ENCODE data around the gene ZNF3. TPM values are rescaled to one million over a fixed set of nuclear protein-coding genes. Genes with fewer than 3 reads are reported as not detected.

Gene ZNF3
- total RNA-seq, 2 experiments from 2014 or later, result 25.3 to 27.4 TPM

DNA sequence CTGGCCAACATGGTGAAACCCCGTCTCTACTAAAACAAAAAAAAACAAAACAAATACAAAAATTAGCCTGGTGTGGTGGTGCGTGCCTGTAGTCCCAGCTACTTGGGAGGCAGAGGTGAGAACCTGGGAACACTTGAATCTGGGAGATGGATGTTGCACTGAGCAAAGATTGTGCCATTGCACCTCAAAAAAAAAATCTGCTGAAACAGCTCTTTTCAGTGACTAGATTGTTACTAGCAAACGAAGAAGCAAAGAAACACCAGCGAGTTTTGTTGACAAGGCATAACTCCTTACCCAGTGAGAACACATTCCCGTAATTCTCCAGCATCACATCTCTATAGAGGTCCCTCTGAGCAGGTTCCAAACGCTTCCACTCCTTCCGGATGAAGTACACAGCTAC, 6.7 kb downstream of the ZNF3 start:
- ChIA-PET CTCF (interaction anchor here (1.0 kb wide), 1 partner anchor 25 kb away, joined by 4 read pairs; the partner anchor contains the start of gene ZSCAN21), POLR2A (no interaction called here)

GRCh38 chr7:100072462-100072861, 9.1 kb downstream of the ZNF3 start:
- POLR2A ChIA-PET, result no interaction called here
- CTCF ChIA-PET, result no interaction called here

DNA sequence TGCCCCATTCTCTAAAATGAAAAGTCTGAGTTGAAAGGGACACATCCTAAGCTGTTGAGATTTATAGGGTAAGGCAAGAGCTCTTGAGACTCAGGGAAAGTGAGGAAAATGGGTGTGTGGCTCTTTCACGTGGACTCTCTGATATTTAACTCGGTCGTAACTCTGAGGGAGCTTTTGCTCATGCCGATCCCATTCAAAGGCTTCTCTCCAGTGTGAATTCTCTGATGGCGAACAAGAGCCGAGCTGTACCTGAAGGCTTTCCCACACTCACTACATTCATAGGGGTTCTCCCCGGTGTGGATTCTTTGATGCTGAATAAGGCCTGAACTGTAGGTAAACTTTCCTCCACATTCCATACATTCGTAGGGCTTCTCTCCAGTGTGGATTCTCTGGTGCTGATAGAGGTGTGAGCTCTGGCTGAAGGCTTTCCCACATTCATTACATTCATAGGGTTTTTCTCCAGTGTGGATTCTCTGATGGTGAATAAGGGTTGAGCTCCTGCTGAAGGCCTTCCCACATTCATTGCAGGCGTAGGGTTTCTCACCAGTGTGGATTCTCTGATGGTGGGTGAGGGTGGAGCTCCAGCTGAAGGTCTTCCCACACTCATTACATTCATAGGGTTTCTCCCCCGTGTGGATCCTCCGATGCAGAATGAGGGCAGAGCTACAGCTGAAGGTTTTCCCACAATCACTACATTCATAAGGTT, 10.4 kb downstream of the ZNF3 start:
- CTCF ChIA-PET, result interaction anchor here (1.0 kb wide), 1 partner anchor 11 kb away, joined by 4 read pairs; no protein-coding TSS in a partner anchor
- POLR2A ChIA-PET, result interaction anchor here (0.5 kb wide), 1 partner anchor 45 kb away, joined by 4 read pairs; no protein-coding TSS in a partner anchor

GRCh38 chr7:100069991-100070390, 11.5 kb downstream of the ZNF3 start:
- ChIA-PET CTCF (interaction anchor here (0.7 kb wide), 1 partner anchor 12 kb away, joined by 3 read pairs; no protein-coding TSS in a partner anchor), POLR2A (interaction anchor here (0.6 kb wide), 1 partner anchor 140 kb away, joined by 3 read pairs; no protein-coding TSS in a partner anchor)

- CTCF ChIA-PET, result no interaction called here
- POLR2A ChIA-PET, result interaction anchor here (0.6 kb wide), 1 partner anchor 20 kb away, joined by 5 read pairs; no protein-coding TSS in a partner anchor
Measured at GRCh38 chr7:100066953-100067352, 14.6 kb downstream of the ZNF3 start.

DNA sequence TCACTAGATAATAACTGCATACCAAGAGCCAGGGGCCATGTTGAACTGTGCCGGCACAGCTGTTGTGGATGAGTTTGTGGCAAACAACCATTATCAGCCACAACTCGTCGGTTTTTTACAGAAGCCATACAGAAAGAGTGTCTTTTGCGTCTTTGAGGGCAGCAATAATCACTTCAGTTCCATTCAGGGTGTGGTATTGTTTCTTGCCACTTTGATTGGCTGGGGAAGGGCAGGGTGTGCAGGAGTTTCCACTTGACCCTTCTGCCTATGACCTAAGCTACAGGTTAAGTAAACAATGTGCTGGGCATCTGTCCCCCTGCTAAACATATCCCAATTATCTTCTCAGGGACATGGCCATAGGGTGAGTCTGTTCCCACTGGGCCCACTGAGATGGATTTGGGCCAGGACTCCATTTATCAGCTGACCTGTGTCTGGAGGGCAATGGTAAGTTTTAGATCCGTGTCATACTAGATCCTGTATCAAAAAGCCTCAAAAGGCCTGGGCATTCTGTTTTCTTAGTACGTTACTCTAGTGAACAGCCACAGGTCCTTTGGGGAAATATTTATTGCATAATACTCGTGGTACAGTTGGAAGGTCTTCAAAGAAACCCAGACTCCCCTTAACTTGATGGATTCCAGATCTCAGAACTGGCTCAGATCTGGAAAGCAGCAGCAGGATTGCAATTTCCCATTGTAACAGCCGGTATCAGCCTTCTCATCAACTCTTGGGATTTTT, 15.9 kb downstream of the ZNF3 start:
- CTCF ChIA-PET, result no interaction called here
- POLR2A ChIA-PET, result no interaction called here

DNA sequence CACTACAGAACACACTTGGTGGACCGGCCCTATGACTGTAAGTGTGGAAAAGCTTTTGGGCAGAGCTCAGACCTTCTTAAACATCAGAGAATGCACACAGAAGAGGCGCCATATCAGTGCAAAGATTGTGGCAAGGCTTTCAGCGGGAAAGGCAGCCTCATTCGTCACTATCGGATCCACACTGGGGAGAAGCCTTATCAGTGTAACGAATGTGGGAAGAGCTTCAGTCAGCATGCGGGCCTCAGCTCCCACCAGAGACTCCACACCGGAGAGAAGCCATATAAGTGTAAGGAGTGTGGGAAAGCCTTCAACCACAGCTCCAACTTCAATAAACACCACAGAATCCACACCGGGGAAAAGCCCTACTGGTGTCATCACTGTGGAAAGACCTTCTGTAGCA, 17.4 kb downstream of the ZNF3 start:
- ChIA-PET CTCF (interaction anchor here (0.5 to 1.4 kb wide), 2 partner anchors 8 to 228 kb away, joined by 3 to 4 read pairs; no protein-coding TSS in a partner anchor), POLR2A (no interaction called here)

DNA sequence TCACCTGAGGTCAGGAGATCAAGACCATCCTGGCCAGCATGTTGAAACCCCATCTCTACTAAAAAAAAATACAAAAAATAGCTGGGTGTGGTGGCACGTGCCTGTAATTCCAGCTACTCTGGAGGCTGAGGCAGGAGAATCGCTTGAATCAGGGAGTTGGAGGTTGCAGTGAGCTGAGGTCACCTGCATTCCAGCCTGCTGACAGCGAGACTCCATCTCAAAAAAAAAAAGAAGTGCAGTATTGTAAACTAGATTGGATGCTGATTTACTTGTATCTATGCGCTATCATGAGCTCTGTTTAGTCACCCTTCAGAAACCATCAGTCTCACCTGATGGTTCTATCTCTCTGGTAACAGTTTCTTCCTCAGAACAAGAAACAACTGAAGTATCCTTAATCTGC, 18.1 kb downstream of the ZNF3 start:
- CTCF ChIA-PET, result no interaction called here
- POLR2A ChIA-PET, result no interaction called here

GRCh38 chr7:100061518-100062193, 19.9 kb downstream of the ZNF3 start:
- ChIA-PET CTCF (interaction anchor here (1.6 kb wide), 1 partner anchor 16 kb away, joined by 3 read pairs; no protein-coding TSS in a partner anchor), POLR2A (no interaction called here)

DNA sequence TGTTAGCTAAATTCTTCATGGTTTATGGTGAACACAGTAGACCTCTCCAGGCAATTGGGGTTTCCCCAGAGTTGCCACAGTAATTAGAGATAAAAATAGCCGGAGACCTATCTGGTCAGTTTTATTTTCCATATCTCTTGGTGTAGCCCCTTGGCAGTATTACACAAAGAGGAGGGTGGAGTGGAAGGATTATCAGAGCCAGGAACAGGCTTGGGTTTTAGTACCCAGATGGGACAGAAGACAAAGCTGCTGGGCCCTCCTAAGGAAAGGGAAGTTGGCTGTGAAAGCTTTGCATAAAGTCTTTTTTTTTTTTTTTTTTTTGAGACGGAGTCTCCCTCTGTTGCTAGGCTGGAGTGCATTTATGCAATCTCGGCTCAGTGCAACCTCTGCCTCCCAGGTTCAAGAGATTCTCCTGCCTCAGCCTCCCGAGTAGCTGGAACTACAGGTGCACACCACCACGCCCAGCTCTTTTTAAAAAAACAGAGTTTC, 22.2 kb downstream of the ZNF3 start:
- ChIA-PET CTCF (interaction anchor here (0.7 kb wide), 1 partner anchor 117 kb away, joined by 3 read pairs; no protein-coding TSS in a partner anchor), POLR2A (no interaction called here)

DNA sequence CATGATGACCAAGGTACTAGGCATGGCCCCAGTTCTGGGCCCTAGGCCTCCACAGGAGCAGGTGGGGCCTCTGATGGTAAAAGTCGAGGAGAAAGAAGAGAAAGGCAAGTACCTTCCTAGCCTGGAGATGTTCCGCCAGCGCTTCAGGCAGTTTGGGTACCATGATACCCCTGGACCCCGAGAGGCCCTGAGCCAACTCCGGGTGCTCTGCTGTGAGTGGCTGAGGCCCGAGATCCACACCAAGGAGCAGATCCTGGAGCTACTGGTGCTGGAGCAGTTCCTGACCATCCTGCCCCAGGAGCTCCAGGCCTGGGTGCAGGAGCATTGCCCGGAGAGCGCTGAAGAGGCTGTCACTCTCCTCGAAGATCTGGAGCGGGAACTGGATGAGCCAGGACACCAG, 24.5 kb downstream of the ZNF3 start:
- CTCF ChIA-PET, result no interaction called here
- POLR2A ChIA-PET, result no interaction called here

DNA sequence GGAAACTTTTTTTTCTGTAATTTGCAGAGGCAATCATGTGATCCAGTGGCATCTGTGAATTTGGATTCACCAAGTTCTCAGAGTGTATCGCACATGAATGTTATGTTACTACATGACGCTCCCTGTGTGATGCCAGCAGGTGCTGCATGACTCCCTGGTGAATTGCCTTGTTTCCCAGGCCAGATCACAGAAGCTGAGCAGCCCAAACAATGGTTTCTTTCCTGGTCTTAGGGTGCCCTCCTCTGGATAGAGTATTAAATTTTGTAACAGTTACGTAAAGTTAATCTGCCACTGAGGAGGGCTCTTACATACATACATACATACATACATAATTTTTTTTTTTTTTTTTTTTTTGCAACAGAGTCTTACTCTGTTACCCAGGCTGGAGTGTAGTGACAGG, 28.3 kb downstream of the ZNF3 start:
- CTCF ChIA-PET, result interaction anchor here (1.2 to 1.6 kb wide), 5 partner anchors 33 to 140 kb away, joined by 3 to 10 read pairs (median 7); no protein-coding TSS in a partner anchor
- POLR2A ChIA-PET, result no interaction called here

GRCh38 chr7:100051611-100052010, 29.9 kb downstream of the ZNF3 start:
- POLR2A ChIA-PET, result interaction anchor here (0.6 to 1.2 kb wide), 2 partner anchors 25 to 41 kb away, joined by 3 read pairs; no protein-coding TSS in a partner anchor

DNA sequence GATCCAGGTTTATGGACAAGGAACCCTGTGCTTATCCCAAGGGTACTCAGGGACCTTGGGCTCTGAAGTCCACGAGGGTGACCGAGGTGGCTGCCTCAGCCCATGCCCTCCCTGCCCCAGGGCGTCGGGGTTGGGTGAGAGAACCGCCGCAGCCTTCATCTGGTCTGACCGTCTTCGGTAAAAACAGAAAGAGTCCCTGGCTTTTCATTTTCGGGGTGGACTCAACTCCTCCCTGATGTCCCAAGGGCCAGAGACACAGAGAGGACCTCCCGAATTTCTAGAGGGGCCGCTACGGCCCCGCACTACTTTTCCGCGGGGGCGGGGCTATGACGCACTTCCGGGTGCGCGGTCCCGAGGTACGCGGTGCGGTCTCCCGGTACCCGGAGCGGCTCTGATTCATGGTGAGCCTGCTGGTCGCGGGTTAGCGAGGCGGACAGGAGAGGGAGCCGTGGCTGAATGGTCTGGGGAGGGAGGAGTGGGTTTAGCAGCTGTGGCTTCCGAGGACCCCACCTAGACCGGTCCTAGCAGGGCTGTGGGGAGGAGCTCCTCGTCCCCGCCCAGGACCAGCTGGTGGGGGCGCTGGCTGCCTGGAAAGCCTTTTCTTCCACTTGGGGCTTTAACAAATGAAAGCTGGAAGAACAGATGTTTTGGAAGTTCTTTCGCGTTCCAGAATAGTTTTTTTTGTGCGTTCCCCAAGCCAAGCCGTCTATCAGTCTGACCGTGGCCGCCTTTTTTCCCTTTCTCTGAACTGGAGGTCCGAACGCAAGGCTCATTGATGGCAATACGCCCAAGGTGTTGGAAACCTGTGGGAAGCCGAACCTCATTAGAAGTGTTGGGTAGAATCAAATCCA, 31.9 kb downstream of the ZNF3 start, which contains the start of gene ZSCAN21:
Gene ZSCAN21, plus strand, starts transcription at position 334 of the 851 bp plus-strand sequence. CDS start 7,233 bp downstream, outside the sequence.
- CTCF ChIA-PET, result interaction anchor here (0.5 to 1.8 kb wide), 7 partner anchors 26 to 58 kb away, joined by 3 to 4 read pairs (median 3); no protein-coding TSS in a partner anchor
- POLR2A ChIA-PET, result interaction anchor here (0.6 to 0.9 kb wide), 4 partner anchors 13 to 561 kb away, joined by 3 to 5 read pairs (median 4); no protein-coding TSS in a partner anchor

More at GRCh38 chr7:100051611-100052010, 29.9 kb downstream of the ZNF3 start:
- CTCF ChIA-PET, result interaction anchor here (0.7 kb wide), 1 partner anchor 64 kb away, joined by 3 read pairs; no protein-coding TSS in a partner anchor

DNA sequence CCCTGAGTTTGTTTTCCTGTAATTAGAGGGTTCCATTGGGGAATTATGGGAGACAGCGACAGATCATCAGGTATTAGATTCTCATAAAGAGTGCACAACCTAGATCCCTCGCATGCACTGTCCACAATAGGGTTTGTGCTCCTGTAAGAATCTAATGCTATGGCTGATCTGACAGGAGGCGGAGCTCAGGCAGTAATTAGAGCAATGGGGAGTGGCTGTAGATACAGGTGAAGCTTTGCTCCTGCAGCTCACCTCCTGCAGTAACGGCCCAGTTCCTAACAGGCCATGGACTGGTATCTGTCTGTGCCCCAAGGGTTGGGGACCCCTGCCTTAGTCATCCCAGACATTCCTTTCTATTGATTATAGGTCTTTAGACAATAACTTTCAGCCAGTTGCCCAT, 32.8 kb downstream of the ZNF3 start:
- ChIA-PET POLR2A (interaction anchor here (0.6 kb wide), 2 partner anchors 12 to 22 kb away, joined by 3 to 5 read pairs; no protein-coding TSS in a partner anchor), CTCF (interaction anchor here (0.7 to 1.8 kb wide), 3 partner anchors 32 to 57 kb away, joined by 3 to 4 read pairs (median 3); no protein-coding TSS in a partner anchor)

- CTCF ChIA-PET, result interaction anchor here (0.8 kb wide), 1 partner anchor 303 kb away, joined by 5 read pairs; no protein-coding TSS in a partner anchor
- POLR2A ChIA-PET, result no interaction called here
Measured at GRCh38 chr7:100044718-100045117, 36.8 kb downstream of the ZNF3 start.

DNA sequence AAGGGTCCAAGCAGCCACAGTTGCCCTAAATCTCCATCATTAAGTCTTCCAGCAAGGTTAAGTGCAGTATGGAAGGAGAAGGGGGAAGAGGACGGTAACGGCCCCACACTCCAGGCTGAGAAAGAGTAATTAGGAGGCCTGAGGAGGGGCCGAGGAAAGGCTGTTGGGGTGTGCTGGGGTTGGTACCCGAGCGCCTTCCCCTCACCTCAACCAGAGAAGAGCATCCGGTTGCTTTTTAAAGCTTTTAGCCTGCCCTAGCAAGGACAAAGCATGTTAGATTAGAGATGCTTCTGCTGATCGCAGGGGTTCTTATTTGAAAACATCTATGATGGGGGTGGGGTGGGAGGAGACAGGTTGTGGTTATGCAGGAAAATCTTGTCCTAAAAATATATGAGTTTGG, 40.9 kb downstream of the ZNF3 start:
- ChIA-PET POLR2A (no interaction called here), CTCF (no interaction called here)

GRCh38 chr7:100038326-100038725, 43.2 kb downstream of the ZNF3 start:
- CTCF ChIA-PET, result interaction anchor here (1.3 kb wide), 1 partner anchor 52 kb away, joined by 3 read pairs; no protein-coding TSS in a partner anchor
- POLR2A ChIA-PET, result no interaction called here
